Kidney (tissue), 14 donors: ENCODE results near the gene LARGE1. TPM values are rescaled to one million over a fixed set of nuclear protein-coding genes. Genes with fewer than 3 reads are reported as not detected.
A peak's percentile ranks its signal among the peaks of the same experiment; 100 is the strongest.

Experiments
- DNase-seq, 5 donors: peaks; one replicate each; pipeline ENCODE4 v3.0.0-alpha.2; 2013 to 2020
- FAIRE-seq: peaks from 2 replicates; lab custom pipeline; 2012; peaks lifted over from hg19 to GRCh38; lab: Jason Lieb, UNC
- H3K27ac ChIP-seq, 2 donors: one replicate each; pipeline ENCODE4 v1.7.0; 2013; ENCODE audit warnings: low read depth in 2 of 2, low read length in 2 of 2, inconsistent platforms in 1 of 2
- H3K27me3 ChIP-seq: one replicate; pipeline ENCODE4 v1.7.1; 2013; ENCODE audit warnings: low read length, inconsistent platforms; ENCODE audit not compliant: control insufficient read depth, insufficient read depth
- H3K36me3 ChIP-seq, 3 donors: one replicate each; pipeline versions ENCODE4 v1.7.0 to v1.7.1; 2013; ENCODE audit warnings: low read length in 3 of 3, control low read depth in 1 of 3, inconsistent platforms in 1 of 3; ENCODE audit not compliant: insufficient read depth in 3 of 3, control insufficient read depth in 2 of 3
- H3K4me1 ChIP-seq, 3 donors: one replicate each; pipeline versions ENCODE4 v1.7.0 to v1.7.1; 2013; ENCODE audit warnings: low read length in 3 of 3, inconsistent platforms in 1 of 3, low read depth in 1 of 3; ENCODE audit not compliant: control insufficient read depth in 2 of 3, insufficient read depth in 2 of 3
- H3K4me3 ChIP-seq, 3 donors: one replicate each; pipeline versions ENCODE4 v1.7.0 to v1.8.1; 2013; ENCODE audit warnings: low read length in 3 of 3, control low read depth in 1 of 3, inconsistent platforms in 1 of 3
- H3K9ac ChIP-seq, 3 donors: one replicate each; pipeline versions ENCODE4 v1.7.0 to v1.7.1; 2013; ENCODE audit warnings: low read length in 3 of 3, control low read depth in 1 of 3, inconsistent platforms in 1 of 3
- H3K9me3 ChIP-seq, 3 donors: one replicate each; pipeline versions ENCODE4 v1.7.0 to v1.7.1; 2013; ENCODE audit warnings: low read length in 3 of 3, control low read depth in 1 of 3, inconsistent platforms in 1 of 3; ENCODE audit not compliant: control insufficient read depth in 2 of 3, insufficient read depth in 1 of 3
- CTCF ChIP-seq: IDR thresholded peaks from 3 replicates; pipeline ENCODE4 v1.5.1; 2012; ENCODE audit warnings: mild to moderate bottlenecking, moderate library complexity, borderline replicate concordance; ENCODE audit not compliant: insufficient read depth; ENCODE audit errors: extremely low read depth
- intact Hi-C: fragments of 100-400 bp; cut with DNase I; formaldehyde crosslinking; loops from one replicate; pipeline ENCODE4 v1.11.1; 2022
- polyA plus RNA-seq: library from polyadenylated mRNA; stranded (reverse); fragments of 350-450 nt; fragmentation: Illumina TruSeq; extraction: RNeasy Lipid Tissue Mini Kit (QIAGEN cat#74804); gene quantifications from one replicate; pipeline ENCODE4 v1.2.3, GENCODE V29; 2014; ENCODE audit warnings: low read depth, low replicate concordance; ENCODE audit not compliant: insufficient read depth
- total RNA-seq: library from RNA; stranded (reverse); fragmentation: NEBNext Ultra II Directional; extraction: Animal tissue kit (Norgen Biotek cat#: 25700); gene quantifications from one replicate; pipeline ENCODE4 v1.2.1, GENCODE V29; 2021
- donor health status: control.
- donor health status: control.
- donor health status: control.
- donor health status: control.
- donor health status: control.
- donor health status: DM: yes; HTN: yes; CAD: no.
- donor health status: Normal renal cell carcinoma (clear cell type).

The LARGE1 gene
- total and polyA plus RNA-seq, 2 donors from 2014 or later: 5.0 to 22.9 TPM

GRCh38 chr22:33520904-33521780 is 399.1 kb downstream of the LARGE1 start:
- H3K27me3 ChIP-seq: no peaks in the 10 kb centered on the region
- no peak for FAIRE-seq
- no peaks in the 10 kb centered on the region for H3K36me3 ChIP-seq
- no peak for DNase-seq
- TF ChIP-seq CTCF: no peak
- H3K4me3 ChIP-seq: no peak overlapping the region
- H3K9me3 ChIP-seq: peaks cover 0 to 5% (median 0%) of the 10 kb centered on the region in 3 donors
- peaks cover 0 to 13% (median 3%) of the 10 kb centered on the region in 3 donors for H3K4me1 ChIP-seq
- no peak overlapping the region for H3K27ac ChIP-seq
- H3K9ac ChIP-seq: no peak overlapping the region
- intact Hi-C loops: no loop called here

- H3K4me3 ChIP-seq: no peak overlapping the region
- H3K9me3 ChIP-seq: peaks cover 0 to 5% (median 0%) of the 10 kb centered on the region in 3 donors
- H3K36me3 ChIP-seq: no peaks in the 10 kb centered on the region
- H3K27me3 ChIP-seq: no peaks in the 10 kb centered on the region
- DNase-seq (no peak), FAIRE-seq (no peak)
- TF ChIP-seq CTCF: no peak
- intact Hi-C loops: no loop called here
- no peak overlapping the region for H3K9ac ChIP-seq
- H3K4me1 ChIP-seq: peaks cover 0 to 13% (median 3%) of the 10 kb centered on the region in 3 donors
- H3K27ac ChIP-seq: no peak overlapping the region
These were observed 400.0 kb downstream of the LARGE1 start for GRCh38 chr22:33519974-33520903.

GRCh38 chr22:33519071-33519973 is 401.0 kb downstream of the LARGE1 start:
- H3K27me3 ChIP-seq: no peaks in the 10 kb centered on the region
- intact Hi-C loops: no loop called here
- H3K9me3 ChIP-seq: peaks cover 0 to 5% (median 0%) of the 10 kb centered on the region in 3 donors
- FAIRE-seq (peak; percentile 27), DNase-seq (peak in 4 of 5 donors; percentile 53 to 89 (median 74))
- H3K36me3 ChIP-seq: no peaks in the 10 kb centered on the region
- H3K4me1 ChIP-seq: peaks cover 0 to 7% (median 3%) of the 10 kb centered on the region in 3 donors
- no peak overlapping the region for H3K27ac ChIP-seq
- peak; percentile 62 for TF ChIP-seq CTCF
- H3K9ac ChIP-seq: no peak overlapping the region
- H3K4me3 ChIP-seq: no peak overlapping the region
